CD4-positive, alpha-beta T cell treated with Interferon alpha-2 for 1 hour (primary cell): ENCODE data around the gene IL1RN.
A peak's percentile ranks its signal among the peaks of the same experiment; 100 is the strongest.

Experiments
- DNase-seq, 2 donors: peaks; one replicate each; pipeline ENCODE4 v3.0.0-alpha.2; 2020 to 2022

Gene IL1RN

DNA sequence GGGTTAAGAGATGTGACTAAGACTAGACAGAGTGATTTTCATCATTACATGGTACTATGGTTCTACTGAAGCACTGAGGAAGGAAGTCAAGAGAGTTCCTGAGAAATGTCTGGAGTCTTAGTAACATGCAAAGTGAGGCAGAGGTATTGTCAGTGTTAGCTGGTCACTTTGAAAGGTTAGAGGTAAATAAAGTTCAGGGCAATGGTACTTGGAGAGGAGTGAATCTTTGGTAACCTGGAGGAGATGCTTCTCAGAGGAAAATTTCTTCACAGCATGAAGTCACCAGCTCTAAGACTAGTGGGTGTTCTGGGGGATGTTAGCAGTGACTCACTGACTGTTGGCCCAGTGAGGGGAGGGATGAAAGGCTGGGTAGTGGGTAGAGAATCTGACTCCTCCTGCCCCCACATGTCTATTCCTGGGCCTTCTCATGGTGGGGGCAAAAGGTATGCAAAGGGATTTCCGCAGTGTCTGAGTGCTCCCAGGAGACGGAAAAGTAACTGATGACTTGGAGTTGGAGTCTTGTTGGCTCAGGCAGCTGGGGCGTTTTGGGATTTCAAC is 23.3 kb upstream of the IL1RN start:
- no peak for DNase-seq

DNA sequence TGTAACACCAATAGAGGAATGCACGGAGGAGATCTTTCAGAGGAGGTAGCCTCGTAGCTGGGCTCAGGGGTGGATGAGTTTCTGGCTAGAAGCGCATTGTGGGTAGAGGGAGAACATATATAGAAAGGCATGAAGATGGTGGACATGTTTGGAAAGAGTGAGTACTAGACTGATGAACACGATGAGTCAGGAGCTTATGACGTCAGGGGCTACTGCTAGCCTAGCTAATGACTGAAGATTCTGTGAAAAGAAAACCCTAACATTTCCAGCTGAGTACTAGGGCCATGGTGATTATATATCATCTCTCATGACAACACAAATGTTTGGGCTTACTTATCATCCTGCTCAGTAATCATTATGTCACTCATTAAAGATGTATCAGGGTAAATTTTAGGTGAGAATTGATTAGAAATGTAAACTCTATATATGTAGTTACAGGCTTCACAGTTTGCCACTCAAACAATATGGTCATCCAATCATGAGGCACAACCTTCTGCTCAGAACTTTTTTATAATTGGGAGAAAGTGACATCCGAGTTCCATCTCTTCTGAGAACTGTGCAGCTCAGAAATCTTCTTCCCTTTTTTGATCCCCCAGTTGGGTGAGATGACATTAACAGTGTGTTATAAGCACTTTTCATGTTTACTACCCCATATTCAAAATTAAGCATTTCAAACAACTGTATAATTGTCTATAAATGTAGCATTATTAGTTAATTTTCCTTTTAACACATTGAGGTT is 22.2 kb upstream of the IL1RN start:
- no peak for DNase-seq

DNA sequence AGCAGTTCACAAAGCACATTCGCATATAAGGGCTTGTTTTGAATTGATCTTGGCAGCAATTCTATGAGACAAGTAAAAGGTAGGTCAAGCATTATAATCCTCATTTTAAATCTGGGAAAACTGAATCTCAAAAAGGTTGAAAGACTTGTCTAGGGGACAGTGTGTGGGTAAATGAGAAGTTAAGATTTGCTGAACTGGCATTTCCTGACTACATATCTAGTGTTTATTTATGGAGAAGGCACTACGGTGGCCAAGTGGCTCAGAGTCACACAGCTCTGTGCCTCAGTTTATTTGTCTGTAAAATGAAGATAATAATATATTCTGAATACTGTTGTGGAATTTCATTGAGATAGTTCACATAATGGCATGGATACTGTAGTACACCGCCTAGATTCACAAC is 16.3 kb upstream of the IL1RN start:
- no peak for DNase-seq

GRCh38 chr2:113111823-113112287 is 15.5 kb upstream of the IL1RN start:
- DNase-seq: peak; percentile 27 to 67

GRCh38 chr2:113112441-113112840 is 15.0 kb upstream of the IL1RN start:
- DNase-seq: no peak

DNA sequence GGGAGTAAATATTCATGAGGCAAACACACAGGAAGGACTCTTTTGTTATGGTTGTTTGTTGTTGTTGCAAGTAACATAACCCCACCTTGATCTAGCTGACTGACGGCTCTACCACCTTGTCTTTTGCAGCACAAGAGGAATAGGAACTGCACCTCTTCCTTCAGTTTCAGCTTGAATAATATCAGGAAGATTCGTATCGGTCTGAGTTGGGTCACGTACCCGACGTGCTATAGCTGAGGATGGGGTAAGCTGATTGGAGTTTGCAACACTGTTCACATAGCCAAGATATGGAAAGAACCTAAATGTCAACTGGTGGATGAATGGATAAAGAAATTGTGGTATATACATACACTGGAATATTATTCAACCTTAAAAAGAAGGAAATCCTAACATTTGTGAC is 14.5 kb upstream of the IL1RN start:
- no peak for DNase-seq

- no peak for DNase-seq
Measured at GRCh38 chr2:113113807-113114206, 13.6 kb upstream of the IL1RN start.

GRCh38 chr2:113114224-113114945 is 13.0 kb upstream of the IL1RN start:
- DNase-seq: no peak

GRCh38 chr2:113114996-113115395 is 12.4 kb upstream of the IL1RN start:
- no peak for DNase-seq

- DNase-seq: peak in 1 of 2 donors; percentile 20
Measured at GRCh38 chr2:113116100-113116958, 11.1 kb upstream of the IL1RN start.

- no peak for DNase-seq
Measured at GRCh38 chr2:113117541-113118262, 9.7 kb upstream of the IL1RN start.

DNA sequence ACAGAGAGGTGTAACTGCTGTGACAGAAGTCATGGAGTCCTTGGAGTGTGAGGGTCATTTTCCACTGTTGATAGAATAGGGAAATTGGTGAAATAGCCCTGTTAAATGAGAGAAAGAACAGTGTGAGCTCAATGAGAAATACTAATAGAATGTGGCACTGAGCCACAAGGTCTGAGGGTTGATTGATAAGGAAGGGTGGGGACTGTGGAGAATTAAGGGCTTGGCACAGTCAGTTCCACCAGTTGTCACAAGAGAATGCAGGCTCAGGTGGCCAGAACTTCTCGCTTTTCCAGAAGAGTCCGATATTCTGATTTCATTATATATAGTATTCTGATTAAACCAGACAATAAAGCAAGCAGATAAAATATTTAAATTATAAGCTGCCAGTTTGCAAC is 9.1 kb upstream of the IL1RN start:
- DNase-seq: no peak

- DNase-seq: no peak
Measured at GRCh38 chr2:113119111-113119510, 8.3 kb upstream of the IL1RN start.

GRCh38 chr2:113120861-113121260 is 6.5 kb upstream of the IL1RN start:
- no peak for DNase-seq

DNA sequence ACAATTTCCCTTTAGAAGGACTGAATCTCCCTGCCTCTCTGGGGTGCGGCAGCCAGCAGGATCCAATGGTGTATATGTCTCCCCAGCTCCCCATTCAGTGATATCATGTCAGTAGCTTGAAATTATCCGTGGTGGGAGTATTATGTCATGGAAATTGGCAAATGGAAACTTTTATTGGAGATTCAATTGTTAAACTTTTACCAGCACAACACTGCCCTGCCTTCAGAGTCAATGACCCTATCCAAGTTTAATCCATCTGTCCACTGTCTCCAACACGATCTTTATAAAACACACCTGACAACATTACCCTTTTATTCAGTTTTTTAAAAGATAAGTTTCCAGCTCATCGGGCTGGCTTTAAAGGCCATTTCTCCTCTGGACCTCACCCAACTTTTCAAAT is 5.0 kb upstream of the IL1RN start:
- no peak for DNase-seq

DNA sequence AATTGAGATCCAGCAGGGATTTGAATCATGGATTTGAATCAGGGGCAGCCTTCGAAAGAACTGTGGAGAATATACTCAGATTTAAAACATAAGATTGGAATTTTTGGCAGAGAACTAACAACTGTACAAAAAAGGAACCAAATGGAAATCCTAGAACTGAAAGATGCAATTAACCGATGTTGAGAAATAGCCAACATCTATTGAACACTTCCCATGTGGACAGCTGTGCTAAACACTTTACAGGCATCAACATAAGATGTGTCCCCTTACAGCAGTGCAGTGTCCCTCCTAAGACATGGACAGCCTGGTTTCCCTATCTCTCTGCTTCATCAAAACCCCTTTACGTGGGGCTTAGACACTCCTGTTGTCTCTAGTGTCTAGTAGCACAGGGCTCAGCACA is 3.7 kb upstream of the IL1RN start:
- no peak for DNase-seq

DNA sequence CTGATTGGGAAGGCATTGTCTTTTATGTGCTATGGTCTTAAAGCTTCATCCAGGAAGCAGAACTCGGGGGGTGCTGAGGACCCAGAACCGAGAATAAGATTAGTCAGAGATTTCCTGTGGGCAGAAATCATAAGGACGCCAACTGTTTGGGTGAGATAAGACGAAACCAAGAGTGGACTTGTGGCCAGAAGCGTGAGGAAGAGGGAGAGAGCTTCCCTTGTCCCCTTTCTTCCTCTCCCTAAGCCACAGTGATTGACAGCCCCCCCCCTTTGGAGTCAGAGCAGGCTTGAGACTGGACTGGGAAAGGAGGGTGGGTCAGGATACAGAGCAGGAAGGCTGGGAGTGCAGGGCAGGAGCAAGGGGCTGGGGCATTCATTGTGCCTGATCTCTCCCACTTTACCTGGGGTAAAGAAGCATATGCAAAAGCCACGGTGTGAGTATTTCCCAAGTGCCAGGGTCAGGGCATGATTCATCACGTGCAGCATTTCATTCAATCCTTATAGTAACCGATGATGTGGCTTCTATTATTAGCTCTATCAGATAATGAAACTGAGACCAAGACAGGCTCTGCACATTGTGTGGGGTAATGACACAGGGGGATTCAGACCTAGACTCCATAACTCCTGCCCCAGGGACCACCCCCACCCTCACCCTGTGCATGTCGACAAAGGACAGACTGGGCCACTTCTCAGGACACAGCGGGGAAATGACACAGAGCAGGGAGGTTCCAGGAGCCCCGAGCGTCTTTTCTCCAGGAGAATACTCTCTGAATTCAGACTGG is 3.0 kb upstream of the IL1RN start:
- no peak for DNase-seq

DNA sequence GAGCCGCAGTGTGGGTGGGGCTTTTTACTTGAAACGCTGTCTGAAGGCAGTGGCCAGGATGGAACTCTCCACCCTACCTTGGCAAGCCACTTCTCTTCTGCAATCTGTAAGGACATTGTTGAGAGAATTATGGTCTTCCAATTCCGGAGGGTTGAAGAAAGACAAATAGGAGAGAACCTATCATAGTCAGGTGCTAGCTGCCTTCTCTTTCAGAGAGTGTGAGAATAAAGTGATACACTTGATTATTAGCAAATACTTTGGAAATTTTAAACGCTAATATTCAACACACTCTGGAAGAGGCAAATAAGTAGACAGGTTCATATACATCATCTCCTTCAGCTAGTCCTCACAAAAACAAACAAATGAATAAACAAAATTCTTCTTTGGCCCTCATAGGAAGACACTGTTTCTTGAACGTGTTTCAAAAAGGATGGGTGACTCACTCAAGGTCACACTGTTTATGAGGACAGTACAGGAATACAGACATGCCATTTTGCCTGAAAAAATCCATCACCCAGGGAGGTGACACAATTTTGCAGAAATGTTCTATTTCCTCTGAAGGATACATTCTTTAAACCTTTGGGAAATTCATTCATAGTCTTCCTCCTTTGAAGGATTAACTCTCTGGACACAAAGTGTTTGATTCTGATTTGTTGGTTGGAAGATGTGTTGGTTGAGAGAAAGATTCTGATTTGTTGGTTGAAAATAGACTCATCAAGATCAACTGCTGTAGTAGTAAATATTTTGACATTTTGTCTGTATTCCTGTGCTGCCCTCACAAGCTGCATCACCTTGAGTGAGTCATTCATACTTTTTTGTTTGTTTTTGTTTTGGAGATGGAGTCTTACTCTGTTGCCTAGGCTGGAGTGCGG is 2.2 kb upstream of the IL1RN start:
- no peak for DNase-seq

GRCh38 chr2:113127646-113128570 is 510 bp downstream of the IL1RN start:
- DNase-seq: no peak
